WTC11 (cell line): ENCODE measurements around the gene SMNDC1. TPM values are rescaled to one million over a fixed set of nuclear protein-coding genes. Genes with fewer than 3 reads are reported as not detected.

ENCODE experiments used
- ATAC-seq: fragments of 200-7000 bp; cut with Tn5 transposase; 2 replicates; pipeline ENCODE4 v1.10.0; 2021; ENCODE audit warnings: mild to moderate bottlenecking, moderate library complexity
- CTCF ChIA-PET: fragments of 300-600 bp; sonication (Branson Sonifier 250); formaldehyde crosslinking; loops from one replicate; lab custom pipeline; 2021; ENCODE audit warnings: antibody characterized with exemption; lab: Charles Lee
- POLR2A ChIA-PET: fragments of 350-600 bp; sonication (Branson Sonifier 250); formaldehyde crosslinking; loops from one replicate; lab custom pipeline; 2021; ENCODE audit warnings: antibody characterized with exemption; lab: Charles Lee
- DNase-seq: peaks from one replicate; pipeline ENCODE4 v3.0.0; 2021; ENCODE audit warnings: low spot score
- H3K27ac Mint-ChIP-seq: 2 replicates; pipeline ENCODE4 v1.8.0; 2021; ENCODE audit warnings: mixed read lengths
- H3K27me3 Mint-ChIP-seq: 2 replicates; pipeline ENCODE4 v1.8.0; 2021; ENCODE audit warnings: low read depth, mild to moderate bottlenecking, moderate library complexity, mixed read lengths
- H3K36me3 Mint-ChIP-seq: 2 replicates; pipeline ENCODE4 v1.8.0; 2021; ENCODE audit warnings: mixed read lengths
- H3K4me1 Mint-ChIP-seq: 2 replicates; pipeline ENCODE4 v1.8.0; 2022; ENCODE audit warnings: mixed read lengths
- H3K4me3 Mint-ChIP-seq: 2 replicates; pipeline ENCODE4 v1.8.0; 2021; ENCODE audit warnings: mild to moderate bottlenecking, moderate library complexity, mixed read lengths
- H3K9me3 Mint-ChIP-seq: 2 replicates; pipeline ENCODE4 v1.8.0; 2021; ENCODE audit warnings: mixed read lengths
- ATF1 ChIP-seq: sonication (generic); formaldehyde crosslinking; IDR thresholded peaks from 2 replicates; pipeline ENCODE4 v1.8.1; 2023; ENCODE audit warnings: mild to moderate bottlenecking, moderate library complexity, missing genetic modification reagents
- ATF2 ChIP-seq: sonication (generic); formaldehyde crosslinking; IDR thresholded peaks from 2 replicates; pipeline ENCODE4 v1.8.1; 2022; ENCODE audit warnings: low read depth, missing genetic modification reagents, borderline replicate concordance
- CBFB ChIP-seq: sonication (generic); formaldehyde crosslinking; IDR thresholded peaks from 2 replicates; pipeline ENCODE4 v1.8.1; 2022; ENCODE audit warnings: mild to moderate bottlenecking, low read depth, missing genetic modification reagents
- FOXK1 ChIP-seq: sonication (generic); formaldehyde crosslinking; IDR thresholded peaks from 2 replicates; pipeline ENCODE4 v1.8.0; 2022; ENCODE audit warnings: mild to moderate bottlenecking, moderate library complexity, missing genetic modification reagents
- KAT7 ChIP-seq: sonication (generic); formaldehyde crosslinking; IDR thresholded peaks from 2 replicates; pipeline ENCODE4 v1.8.1; 2023; ENCODE audit warnings: missing genetic modification reagents, mild to moderate bottlenecking, borderline replicate concordance
- MXD4 ChIP-seq: fragments of 250-450 bp; sonication (Bioruptor Pico); IDR thresholded peaks from 2 replicates; pipeline ENCODE4 v1.8.0; 2021; ENCODE audit warnings: mild to moderate bottlenecking, moderate library complexity, borderline replicate concordance
- RELA ChIP-seq: sonication (generic); formaldehyde crosslinking; IDR thresholded peaks from 2 replicates; pipeline ENCODE4 v1.8.1; 2022; ENCODE audit warnings: missing genetic modification reagents, mild to moderate bottlenecking, borderline replicate concordance
- SOX15 ChIP-seq: fragments of 250-450 bp; sonication (Bioruptor Pico); IDR thresholded peaks from 2 replicates; pipeline ENCODE4 v1.9.0; 2021; ENCODE audit warnings: mild to moderate bottlenecking
- TEAD1 ChIP-seq: sonication (generic); formaldehyde crosslinking; IDR thresholded peaks from 2 replicates; pipeline ENCODE4 v1.8.0; 2022; ENCODE audit warnings: mild to moderate bottlenecking, missing genetic modification reagents
- ZNF219 ChIP-seq: sonication (generic); formaldehyde crosslinking; IDR thresholded peaks from 2 replicates; pipeline ENCODE4 v1.8.0; 2023; ENCODE audit warnings: missing genetic modification reagents, mild to moderate bottlenecking, borderline replicate concordance
- ZNF317 ChIP-seq: sonication (generic); formaldehyde crosslinking; IDR thresholded peaks from 2 replicates; pipeline ENCODE4 v1.8.1; 2023; ENCODE audit warnings: low read depth, mild to moderate bottlenecking, moderate library complexity, missing genetic modification reagents, borderline replicate concordance
- ZNF416 ChIP-seq: fragments of 250-450 bp; sonication (Bioruptor Pico); IDR thresholded peaks from 2 replicates; pipeline ENCODE4 v1.9.0; 2021; ENCODE audit warnings: mild to moderate bottlenecking, inconsistent platforms
- ZNF423 ChIP-seq: fragments of 250-450 bp; sonication (Bioruptor Pico); IDR thresholded peaks from 2 replicates; pipeline ENCODE4 v2.1.2; 2022; ENCODE audit warnings: mild to moderate bottlenecking, moderate library complexity
- ZNF425 ChIP-seq: fragments of 250-450 bp; sonication (Bioruptor Pico); conservative IDR thresholded peaks from 2 replicates; pipeline ENCODE4 v1.9.0; 2021; ENCODE audit warnings: mild to moderate bottlenecking
- ZNF512 ChIP-seq: sonication (generic); formaldehyde crosslinking; IDR thresholded peaks from 2 replicates; pipeline ENCODE4 v1.8.1; 2022; ENCODE audit warnings: missing genetic modification reagents, borderline replicate concordance
- ZNF671 ChIP-seq: fragments of 250-450 bp; sonication (Bioruptor Pico); IDR thresholded peaks from 2 replicates; pipeline ENCODE4 v1.8.0; 2021; ENCODE audit warnings: mild to moderate bottlenecking
- total RNA-seq: library from RNA; stranded (reverse); gene quantifications from 3 replicates; pipeline ENCODE4 v1.2.3, GENCODE V29; 2021
- TF ChIP-seq, protein P1 (sequence below): sonication (generic); formaldehyde crosslinking; conservative IDR thresholded peaks from 2 replicates; pipeline ENCODE4 v1.8.1; 2023; ENCODE audit warnings: mild to moderate bottlenecking, low read depth, missing genetic modification reagents, moderate library complexity

The SMNDC1 gene
- total RNA-seq, 1 experiment from 2014 or later, result 55.9 TPM

DNA sequence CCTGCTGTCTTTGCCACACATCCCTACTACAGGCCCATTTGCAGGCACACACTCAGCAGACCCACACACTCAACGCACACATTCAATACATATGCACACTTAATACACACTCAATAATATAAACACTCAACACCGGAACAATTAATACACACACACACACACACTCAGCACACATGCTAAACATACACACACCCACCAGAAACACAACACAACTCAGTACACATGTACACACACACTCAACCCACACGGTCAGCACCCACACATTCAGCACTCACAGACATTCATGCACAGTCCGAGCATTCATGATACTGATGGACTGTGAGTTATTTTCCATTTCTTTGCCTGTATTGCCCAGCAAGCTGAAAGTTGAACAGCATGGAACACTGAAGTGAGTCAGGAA, 35.4 kb upstream of the SMNDC1 start:
- H3K4me1 Mint-ChIP-seq, result peaks cover 34% of the 10 kb centered on the region
- CTCF ChIA-PET, result interaction anchor here (1.3 kb wide), 1 partner anchor 14 kb away, joined by 7 read pairs; no protein-coding TSS in a partner anchor
- H3K36me3 Mint-ChIP-seq, result no peaks in the 10 kb centered on the region
- no peak overlapping the region for H3K27ac Mint-ChIP-seq
- no peak overlapping the region for H3K4me3 Mint-ChIP-seq
- H3K27me3 Mint-ChIP-seq, result no peaks in the 10 kb centered on the region
- POLR2A ChIA-PET, result no interaction called here
- ATAC-seq, result no peak
- no peak for DNase-seq
- TF ChIP-seq ATF2 (CRISPR knock-in tag) (no peak), ZNF416 (CRISPR knock-in tag) (no peak), TEAD1 (CRISPR knock-in tag) (no peak)
- TF ChIP-seq, protein P1, sequence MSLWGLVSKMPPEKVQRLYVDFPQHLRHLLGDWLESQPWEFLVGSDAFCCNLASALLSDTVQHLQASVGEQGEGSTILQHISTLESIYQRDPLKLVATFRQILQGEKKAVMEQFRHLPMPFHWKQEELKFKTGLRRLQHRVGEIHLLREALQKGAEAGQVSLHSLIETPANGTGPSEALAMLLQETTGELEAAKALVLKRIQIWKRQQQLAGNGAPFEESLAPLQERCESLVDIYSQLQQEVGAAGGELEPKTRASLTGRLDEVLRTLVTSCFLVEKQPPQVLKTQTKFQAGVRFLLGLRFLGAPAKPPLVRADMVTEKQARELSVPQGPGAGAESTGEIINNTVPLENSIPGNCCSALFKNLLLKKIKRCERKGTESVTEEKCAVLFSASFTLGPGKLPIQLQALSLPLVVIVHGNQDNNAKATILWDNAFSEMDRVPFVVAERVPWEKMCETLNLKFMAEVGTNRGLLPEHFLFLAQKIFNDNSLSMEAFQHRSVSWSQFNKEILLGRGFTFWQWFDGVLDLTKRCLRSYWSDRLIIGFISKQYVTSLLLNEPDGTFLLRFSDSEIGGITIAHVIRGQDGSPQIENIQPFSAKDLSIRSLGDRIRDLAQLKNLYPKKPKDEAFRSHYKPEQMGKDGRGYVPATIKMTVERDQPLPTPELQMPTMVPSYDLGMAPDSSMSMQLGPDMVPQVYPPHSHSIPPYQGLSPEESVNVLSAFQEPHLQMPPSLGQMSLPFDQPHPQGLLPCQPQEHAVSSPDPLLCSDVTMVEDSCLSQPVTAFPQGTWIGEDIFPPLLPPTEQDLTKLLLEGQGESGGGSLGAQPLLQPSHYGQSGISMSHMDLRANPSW (CRISPR knock-in tag), result no peak
- TF ChIP-seq, all 79 proteins: peak for 0
- H3K9me3 Mint-ChIP-seq, result no peaks in the 10 kb centered on the region

- no peaks in the 10 kb centered on the region for H3K27me3 Mint-ChIP-seq
- no peak overlapping the region for H3K4me3 Mint-ChIP-seq
- H3K27ac Mint-ChIP-seq, result no peak overlapping the region
- H3K4me1 Mint-ChIP-seq, result peaks cover 23% of the 10 kb centered on the region
- TF ChIP-seq ZNF219 (CRISPR knock-in tag), result no peak
- TF ChIP-seq ATF1 (CRISPR knock-in tag), result no peak
- TF ChIP-seq ZNF423 (CRISPR knock-in tag), result no peak
- no peak for TF ChIP-seq ZNF425 (CRISPR knock-in tag)
- no peak for TF ChIP-seq ZNF317 (CRISPR knock-in tag)
- no peak for TF ChIP-seq ZNF671 (CRISPR knock-in tag)
- TF ChIP-seq FOXK1 (CRISPR knock-in tag), result no peak
- TF ChIP-seq ZNF512 (CRISPR knock-in tag), result no peak
- TF ChIP-seq MXD4 (CRISPR knock-in tag), result no peak
- POLR2A ChIA-PET, result no interaction called here
- DNase-seq (no peak), ATAC-seq (no peak)
- no peaks in the 10 kb centered on the region for H3K36me3 Mint-ChIP-seq
- CTCF ChIA-PET, result interaction anchor here (0.7 kb wide), 1 partner anchor 119 kb away, joined by 3 read pairs; no protein-coding TSS in a partner anchor
- peaks cover under 1% of the 10 kb centered on the region; the same call in 1 of the 2 replicates for H3K9me3 Mint-ChIP-seq
Measured at GRCh38 chr10:110337906-110338305, 33.2 kb upstream of the SMNDC1 start.

DNA sequence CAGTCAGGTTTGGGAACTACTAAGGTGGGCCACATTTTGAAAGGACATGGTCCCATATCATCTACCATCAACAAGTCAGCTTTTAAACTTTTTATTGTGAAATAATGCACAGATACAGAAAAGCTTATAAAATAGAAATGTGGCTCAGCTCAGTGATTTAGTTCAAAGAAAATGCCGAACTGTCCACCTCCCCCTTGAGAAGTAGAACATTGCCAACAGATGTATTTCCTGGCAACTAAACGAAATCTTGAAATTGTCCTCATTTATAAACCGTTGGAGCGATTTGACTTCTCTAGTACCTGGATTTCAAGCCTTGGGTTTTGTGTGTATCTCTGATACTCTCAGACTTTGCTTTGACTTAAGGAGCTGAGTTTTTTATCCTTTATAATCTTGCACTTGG, 32.7 kb upstream of the SMNDC1 start:
- TF ChIP-seq SOX15 (CRISPR knock-in tag), result no peak
- TF ChIP-seq ZNF671 (CRISPR knock-in tag), result no peak
- TF ChIP-seq CBFB (CRISPR knock-in tag), result no peak
- no peak for TF ChIP-seq KAT7 (CRISPR knock-in tag)
- no peak for TF ChIP-seq RELA (CRISPR knock-in tag)
- no peak for ATAC-seq
- no peak for DNase-seq
- peaks cover 6% of the 10 kb centered on the region for H3K9me3 Mint-ChIP-seq
- no peaks in the 10 kb centered on the region for H3K27me3 Mint-ChIP-seq
- H3K4me1 Mint-ChIP-seq, result peaks cover 19% of the 10 kb centered on the region
- no peak overlapping the region for H3K27ac Mint-ChIP-seq
- ChIA-PET CTCF (interaction anchor here (0.7 to 4.3 kb wide), 2 partner anchors 18 to 120 kb away, joined by 3 to 32 read pairs; no protein-coding TSS in a partner anchor), POLR2A (no interaction called here)
- peaks cover 3% of the 10 kb centered on the region; the same call in 1 of the 2 replicates for H3K36me3 Mint-ChIP-seq
- H3K4me3 Mint-ChIP-seq, result no peak overlapping the region
